C4-2B (cell line): ENCODE data around the gene FRS3.

Experiments used
- ZFX ChIP-seq: fragments of 450-650 bp; IDR thresholded peaks from 2 replicates; pipeline ENCODE4 v1.6.1; 2017
- TF ChIP-seq, protein P1 (sequence below): fragments of 450-650 bp; conservative IDR thresholded peaks from 2 replicates; pipeline ENCODE4 v1.5.1; 2017; ENCODE audit warnings: mild to moderate bottlenecking

DNA sequence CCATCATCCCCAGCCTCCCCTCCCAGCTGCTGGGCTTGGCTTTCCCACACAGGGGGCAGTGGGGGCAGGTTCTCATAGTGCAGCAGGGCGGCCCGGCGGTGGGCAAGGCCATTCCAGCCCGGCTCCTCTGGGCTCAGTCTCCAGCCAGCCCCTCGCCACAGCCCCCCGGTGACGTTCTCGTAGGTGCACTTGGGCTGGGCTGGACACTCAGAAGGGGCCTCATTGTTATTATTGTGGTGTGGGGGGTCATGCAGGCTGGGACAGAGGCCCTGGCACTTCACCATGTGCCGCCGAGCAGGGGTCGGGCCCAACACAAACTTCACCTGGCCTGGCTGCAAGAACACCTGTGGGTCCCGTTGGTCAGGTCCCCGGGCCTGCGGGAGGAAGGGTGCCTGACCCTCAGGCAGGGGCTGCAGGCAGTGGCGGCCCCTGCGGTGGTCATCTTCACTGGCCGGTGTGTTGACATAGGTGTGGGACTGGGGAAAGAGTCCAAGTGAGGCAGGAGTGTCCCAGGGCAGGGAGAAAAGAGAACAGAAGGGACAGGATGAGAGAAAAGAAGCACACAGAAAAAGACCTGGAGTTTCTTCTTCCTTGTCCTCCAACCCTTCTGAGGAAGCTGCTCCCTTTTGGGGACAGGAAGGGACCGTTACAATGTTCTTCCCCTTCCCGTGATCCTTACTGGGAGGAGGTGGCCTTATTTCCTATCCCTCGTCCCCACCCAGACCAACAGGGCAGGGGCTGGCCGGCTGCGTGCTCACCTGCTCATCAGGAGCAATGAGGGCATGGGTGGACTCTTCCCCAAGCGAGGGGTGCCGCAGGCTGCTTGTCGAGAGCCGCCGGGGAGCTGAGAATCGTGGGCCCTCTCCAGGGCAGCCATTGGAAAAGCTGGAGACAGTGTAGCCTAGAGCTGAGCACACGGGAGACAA is 8.4 kb downstream of the FRS3 start:
- TF ChIP-seq, protein P1, sequence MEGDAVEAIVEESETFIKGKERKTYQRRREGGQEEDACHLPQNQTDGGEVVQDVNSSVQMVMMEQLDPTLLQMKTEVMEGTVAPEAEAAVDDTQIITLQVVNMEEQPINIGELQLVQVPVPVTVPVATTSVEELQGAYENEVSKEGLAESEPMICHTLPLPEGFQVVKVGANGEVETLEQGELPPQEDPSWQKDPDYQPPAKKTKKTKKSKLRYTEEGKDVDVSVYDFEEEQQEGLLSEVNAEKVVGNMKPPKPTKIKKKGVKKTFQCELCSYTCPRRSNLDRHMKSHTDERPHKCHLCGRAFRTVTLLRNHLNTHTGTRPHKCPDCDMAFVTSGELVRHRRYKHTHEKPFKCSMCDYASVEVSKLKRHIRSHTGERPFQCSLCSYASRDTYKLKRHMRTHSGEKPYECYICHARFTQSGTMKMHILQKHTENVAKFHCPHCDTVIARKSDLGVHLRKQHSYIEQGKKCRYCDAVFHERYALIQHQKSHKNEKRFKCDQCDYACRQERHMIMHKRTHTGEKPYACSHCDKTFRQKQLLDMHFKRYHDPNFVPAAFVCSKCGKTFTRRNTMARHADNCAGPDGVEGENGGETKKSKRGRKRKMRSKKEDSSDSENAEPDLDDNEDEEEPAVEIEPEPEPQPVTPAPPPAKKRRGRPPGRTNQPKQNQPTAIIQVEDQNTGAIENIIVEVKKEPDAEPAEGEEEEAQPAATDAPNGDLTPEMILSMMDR, result no peak
- TF ChIP-seq ZFX, result no peak
